ENCODE results near the gene CLDN6.
"Not testable (repeated sequence)": the region's sequence is repeated elsewhere in the genome, so short reads cannot be mapped to it uniquely, and the experiment has no call there.

Gene CLDN6

GRCh38 chr16:3056336-3057180 is 38.6 kb upstream of the CLDN6 start:
- peaks cover 32% of the 10 kb centered on the region for H3K36me3 Mint-ChIP-seq (ENCODE audit: low read depth)
- peaks cover 50% of the 10 kb centered on the region for H3K4me1 Mint-ChIP-seq (ENCODE audit: low read depth)
- DNase-seq: no peak

DNA sequence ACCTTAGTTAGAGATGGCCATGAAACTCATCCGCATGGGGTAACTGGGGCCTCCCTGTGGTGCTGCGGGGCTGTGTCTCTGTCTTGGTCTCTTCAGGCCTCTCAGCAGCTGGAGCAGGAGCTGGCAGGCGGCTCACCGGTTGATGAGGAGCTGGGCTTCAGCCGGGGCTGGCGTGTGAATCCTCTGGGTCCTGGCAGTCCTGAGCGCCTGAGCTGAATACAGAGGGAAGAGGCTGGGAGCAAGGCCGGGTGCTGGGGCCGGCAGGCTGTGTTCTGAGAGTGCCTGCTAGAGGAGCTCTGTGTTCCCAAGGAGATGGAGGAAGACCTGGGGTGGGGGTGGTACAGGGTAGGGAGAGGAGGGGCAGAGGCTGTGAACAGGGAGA is 37.7 kb upstream of the CLDN6 start:
- DNase-seq, H3K9me3 Mint-ChIP-seq, H3K27me3 Mint-ChIP-seq, H3K4me3 Mint-ChIP-seq: not testable (repeated sequence)
- Mint-ChIP-seq H3K4me1 (ENCODE audit: low read depth) (peaks cover 52% of the 10 kb centered on the region), H3K27ac (peak overlapping the region; percentile 61), H3K36me3 (ENCODE audit: low read depth) (peaks cover 32% of the 10 kb centered on the region)

More at GRCh38 chr16:3056336-3057180, 38.6 kb upstream of the CLDN6 start:
- Mint-ChIP-seq H3K4me3 (peak overlapping the region; percentile 87), H3K27me3 (no peaks in the 10 kb centered on the region), H3K9me3 (no peaks in the 10 kb centered on the region), H3K27ac (no peak overlapping the region)

GRCh38 chr16:3054965-3055733 is 37.2 kb upstream of the CLDN6 start:
- peaks cover 46% of the 10 kb centered on the region for H3K4me1 Mint-ChIP-seq (ENCODE audit: low read depth)
- DNase-seq: no peak
- peaks cover 32% of the 10 kb centered on the region for H3K36me3 Mint-ChIP-seq (ENCODE audit: low read depth)
- no peaks in the 10 kb centered on the region for H3K27me3 Mint-ChIP-seq
- peak overlapping the region; percentile 79 for H3K27ac Mint-ChIP-seq
- H3K4me3 Mint-ChIP-seq: peak overlapping the region; percentile 28
- no peaks in the 10 kb centered on the region for H3K9me3 Mint-ChIP-seq

GRCh38 chr16:3053330-3053710 is 35.3 kb upstream of the CLDN6 start:
- H3K27ac Mint-ChIP-seq, H3K4me3 Mint-ChIP-seq, DNase-seq, H3K9me3 Mint-ChIP-seq, H3K27me3 Mint-ChIP-seq: not testable (repeated sequence)
- Mint-ChIP-seq H3K36me3 (ENCODE audit: low read depth) (peaks cover 28% of the 10 kb centered on the region), H3K4me1 (ENCODE audit: low read depth) (peaks cover 43% of the 10 kb centered on the region)

GRCh38 chr16:3052571-3053329 is 34.8 kb upstream of the CLDN6 start:
- H3K4me3 Mint-ChIP-seq, H3K9me3 Mint-ChIP-seq, H3K27me3 Mint-ChIP-seq: not testable (repeated sequence)
- Mint-ChIP-seq H3K4me1 (ENCODE audit: low read depth) (peaks cover 45% of the 10 kb centered on the region), H3K36me3 (ENCODE audit: low read depth) (peaks cover 28% of the 10 kb centered on the region), H3K27ac (peak overlapping the region; percentile 55)
- peak; percentile 60 for DNase-seq

DNA sequence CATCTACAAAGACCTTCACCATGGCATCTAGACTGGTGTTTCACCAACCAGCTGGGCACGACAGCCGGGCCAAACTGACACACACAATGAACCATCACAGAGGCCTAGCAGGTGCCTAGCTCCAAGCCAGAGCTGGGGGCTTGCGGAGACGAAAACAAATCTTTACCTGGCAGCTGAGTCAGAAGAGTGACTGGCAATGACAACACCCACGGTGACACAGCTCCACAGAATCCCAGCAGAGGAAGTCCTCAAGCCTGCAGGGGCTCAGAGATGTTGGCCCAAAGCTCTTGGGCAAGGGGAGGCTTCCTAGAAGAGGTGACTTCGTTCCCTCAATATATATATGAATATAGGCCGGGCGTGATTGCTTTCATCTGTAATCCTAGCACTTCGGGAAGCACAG is 33.5 kb upstream of the CLDN6 start:
- H3K27ac Mint-ChIP-seq: peak overlapping the region; percentile 6
- no peak for DNase-seq
- H3K27me3 Mint-ChIP-seq: peaks cover 18% of the 10 kb centered on the region
- peaks cover 37% of the 10 kb centered on the region for H3K4me1 Mint-ChIP-seq (ENCODE audit: low read depth)
- H3K4me3 Mint-ChIP-seq: no peak overlapping the region
- H3K36me3 Mint-ChIP-seq (ENCODE audit: low read depth): peaks cover 19% of the 10 kb centered on the region
- H3K9me3 Mint-ChIP-seq: no peaks in the 10 kb centered on the region

- H3K4me1 Mint-ChIP-seq (ENCODE audit: low read depth): peaks cover 37% of the 10 kb centered on the region
- no peaks in the 10 kb centered on the region for H3K9me3 Mint-ChIP-seq
- DNase-seq: no peak
- no peak overlapping the region for H3K27ac Mint-ChIP-seq
- H3K27me3 Mint-ChIP-seq: peaks cover 18% of the 10 kb centered on the region
- peaks cover 19% of the 10 kb centered on the region for H3K36me3 Mint-ChIP-seq (ENCODE audit: low read depth)
- no peak overlapping the region for H3K4me3 Mint-ChIP-seq
Measured at GRCh38 chr16:3051009-3051408, 33.0 kb upstream of the CLDN6 start.

DNA sequence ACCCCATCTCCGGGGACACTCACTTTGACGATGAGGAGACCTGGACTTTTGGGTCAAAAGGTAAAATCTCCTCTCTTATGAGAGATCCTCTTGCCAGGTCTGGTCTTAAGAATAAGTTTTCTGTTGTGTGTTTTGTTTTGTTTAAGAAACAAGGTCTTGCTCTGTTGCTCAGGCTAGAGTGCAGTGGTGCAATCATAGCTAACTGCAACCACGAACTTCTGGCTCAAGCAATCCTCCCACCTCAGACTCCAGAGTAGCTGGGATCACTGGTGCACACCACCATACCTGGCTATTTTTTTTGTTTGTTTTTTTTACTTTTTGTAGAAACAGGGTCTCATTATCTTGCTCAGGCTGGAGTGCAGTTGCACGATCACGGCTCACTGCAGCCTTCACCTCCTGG is 32.5 kb upstream of the CLDN6 start:
- Mint-ChIP-seq H3K4me3 (no peak overlapping the region), H3K27me3 (peaks cover 21% of the 10 kb centered on the region), H3K27ac (no peak overlapping the region), H3K9me3 (no peaks in the 10 kb centered on the region), H3K4me1 (ENCODE audit: low read depth) (peaks cover 33% of the 10 kb centered on the region), H3K36me3 (ENCODE audit: low read depth) (peaks cover 17% of the 10 kb centered on the region)
- no peak for DNase-seq

GRCh38 chr16:3049921-3050481 is 32.0 kb upstream of the CLDN6 start:
- no peak for DNase-seq
- Mint-ChIP-seq H3K4me1 (ENCODE audit: low read depth) (peaks cover 32% of the 10 kb centered on the region), H3K9me3 (no peaks in the 10 kb centered on the region), H3K27me3 (peaks cover 26% of the 10 kb centered on the region), H3K4me3 (no peak overlapping the region), H3K27ac (no peak overlapping the region), H3K36me3 (ENCODE audit: low read depth) (peaks cover 12% of the 10 kb centered on the region)

GRCh38 chr16:3047387-3047720 is 29.4 kb upstream of the CLDN6 start:
- no peak for DNase-seq
- H3K9me3 Mint-ChIP-seq: no peaks in the 10 kb centered on the region
- no peaks in the 10 kb centered on the region for H3K36me3 Mint-ChIP-seq (ENCODE audit: low read depth)
- H3K27ac Mint-ChIP-seq: no peak overlapping the region
- peaks cover 53% of the 10 kb centered on the region for H3K27me3 Mint-ChIP-seq
- no peak overlapping the region for H3K4me3 Mint-ChIP-seq
- peaks cover 23% of the 10 kb centered on the region for H3K4me1 Mint-ChIP-seq (ENCODE audit: low read depth)

- Mint-ChIP-seq H3K9me3 (no peaks in the 10 kb centered on the region), H3K27ac (no peak overlapping the region), H3K4me3 (peak overlapping the region; percentile 36), H3K4me1 (ENCODE audit: low read depth) (peaks cover 20% of the 10 kb centered on the region), H3K36me3 (ENCODE audit: low read depth) (no peaks in the 10 kb centered on the region), H3K27me3 (peaks cover 56% of the 10 kb centered on the region)
- no peak for DNase-seq
Measured at GRCh38 chr16:3046641-3047386, 28.8 kb upstream of the CLDN6 start.

- H3K27ac Mint-ChIP-seq: peak within 1 kb of the TSS; percentile 22
- H3K9me3 Mint-ChIP-seq: no peaks in the 10 kb centered on the region
- H3K36me3 Mint-ChIP-seq (ENCODE audit: low read depth): no peaks in the 10 kb centered on the region
- peaks cover 63% of the 10 kb centered on the region for H3K27me3 Mint-ChIP-seq
- H3K4me3 Mint-ChIP-seq: peak within 1 kb of the TSS; percentile 68
- DNase-seq: peak; percentile 55
- peaks cover 16% of the 10 kb centered on the region for H3K4me1 Mint-ChIP-seq (ENCODE audit: low read depth)
Measured at GRCh38 chr16:3045758-3046640, 28.0 kb upstream of the CLDN6 start, which contains the start of gene MMP25. MMP25 (plus strand) TSS chr16:3046561; CDS start chr16:3046918, 357 bp downstream.

GRCh38 chr16:3044708-3045107 is 26.7 kb upstream of the CLDN6 start:
- peaks cover 16% of the 10 kb centered on the region for H3K4me1 Mint-ChIP-seq (ENCODE audit: low read depth)
- H3K36me3 Mint-ChIP-seq (ENCODE audit: low read depth): no peaks in the 10 kb centered on the region
- H3K27ac Mint-ChIP-seq: no peak overlapping the region
- no peak for DNase-seq
- peak overlapping the region; percentile 68 for H3K4me3 Mint-ChIP-seq
- peaks cover 75% of the 10 kb centered on the region for H3K27me3 Mint-ChIP-seq
- H3K9me3 Mint-ChIP-seq: no peaks in the 10 kb centered on the region

All from activated T-cell treated with anti-CD3 and anti-CD28 coated beads, Interleukin-2, amount 50 U/mL, for 24 hours (primary cell).